Measurements from ENCODE around the gene MCC.

Gene MCC

GRCh38 chr5:113142186-113142585, 346.1 kb downstream of the MCC start:
- TF ChIP-seq ZNF70 (CRISPR knock-in tag; IDR thresholded peaks at IDR 0.05) (no peak), ZFP30 (CRISPR knock-in tag; IDR thresholded peaks at IDR 0.05) (no peak), ZFP3 (CRISPR knock-in tag; IDR thresholded peaks at IDR 0.05) (no peak), BACH2 (CRISPR knock-in tag; IDR thresholded peaks at IDR 0.05; ENCODE audit: borderline replicate concordance) (no peak), ISL1 (CRISPR knock-in tag; IDR thresholded peaks at IDR 0.05) (no peak), ZNF565 (CRISPR knock-in tag; conservative IDR thresholded peaks at IDR 0.05; ENCODE audit: low read depth) (no peak), TCF4 (CRISPR knock-in tag; IDR thresholded peaks at IDR 0.05; ENCODE audit: borderline replicate concordance) (no peak)
- TF ChIP-seq, protein P1, sequence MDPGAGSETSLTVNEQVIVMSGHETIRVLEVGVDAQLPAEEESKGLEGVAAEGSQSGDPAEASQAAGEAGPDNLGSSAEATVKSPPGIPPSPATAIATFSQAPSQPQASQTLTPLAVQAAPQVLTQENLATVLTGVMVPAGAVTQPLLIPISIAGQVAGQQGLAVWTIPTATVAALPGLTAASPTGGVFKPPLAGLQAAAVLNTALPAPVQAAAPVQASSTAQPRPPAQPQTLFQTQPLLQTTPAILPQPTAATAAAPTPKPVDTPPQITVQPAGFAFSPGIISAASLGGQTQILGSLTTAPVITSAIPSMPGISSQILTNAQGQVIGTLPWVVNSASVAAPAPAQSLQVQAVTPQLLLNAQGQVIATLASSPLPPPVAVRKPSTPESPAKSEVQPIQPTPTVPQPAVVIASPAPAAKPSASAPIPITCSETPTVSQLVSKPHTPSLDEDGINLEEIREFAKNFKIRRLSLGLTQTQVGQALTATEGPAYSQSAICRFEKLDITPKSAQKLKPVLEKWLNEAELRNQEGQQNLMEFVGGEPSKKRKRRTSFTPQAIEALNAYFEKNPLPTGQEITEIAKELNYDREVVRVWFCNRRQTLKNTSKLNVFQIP (CRISPR knock-in tag; IDR thresholded peaks at IDR 0.05; ENCODE audit: borderline replicate concordance, low read depth) = no peak
- TF ChIP-seq, protein P2, sequence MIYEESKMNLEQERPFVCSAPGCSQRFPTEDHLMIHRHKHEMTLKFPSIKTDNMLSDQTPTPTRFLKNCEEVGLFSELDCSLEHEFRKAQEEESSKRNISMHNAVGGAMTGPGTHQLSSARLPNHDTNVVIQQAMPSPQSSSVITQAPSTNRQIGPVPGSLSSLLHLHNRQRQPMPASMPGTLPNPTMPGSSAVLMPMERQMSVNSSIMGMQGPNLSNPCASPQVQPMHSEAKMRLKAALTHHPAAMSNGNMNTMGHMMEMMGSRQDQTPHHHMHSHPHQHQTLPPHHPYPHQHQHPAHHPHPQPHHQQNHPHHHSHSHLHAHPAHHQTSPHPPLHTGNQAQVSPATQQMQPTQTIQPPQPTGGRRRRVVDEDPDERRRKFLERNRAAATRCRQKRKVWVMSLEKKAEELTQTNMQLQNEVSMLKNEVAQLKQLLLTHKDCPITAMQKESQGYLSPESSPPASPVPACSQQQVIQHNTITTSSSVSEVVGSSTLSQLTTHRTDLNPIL (CRISPR knock-in tag; IDR thresholded peaks at IDR 0.05; ENCODE audit: low read depth) = no peak
- no peak for ATAC-seq

- no peak for ATAC-seq
- TF ChIP-seq ISL1 (CRISPR knock-in tag; IDR thresholded peaks at IDR 0.05) = 0 out of 2 replicates have a peak, but pooled peaks have one; percentile 27
- no peak for TF ChIP-seq TOX (CRISPR knock-in tag; IDR thresholded peaks at IDR 0.05; ENCODE audit: borderline replicate concordance)
Observed at GRCh38 chr5:113140837-113141671, 347.2 kb downstream of the MCC start.

DNA sequence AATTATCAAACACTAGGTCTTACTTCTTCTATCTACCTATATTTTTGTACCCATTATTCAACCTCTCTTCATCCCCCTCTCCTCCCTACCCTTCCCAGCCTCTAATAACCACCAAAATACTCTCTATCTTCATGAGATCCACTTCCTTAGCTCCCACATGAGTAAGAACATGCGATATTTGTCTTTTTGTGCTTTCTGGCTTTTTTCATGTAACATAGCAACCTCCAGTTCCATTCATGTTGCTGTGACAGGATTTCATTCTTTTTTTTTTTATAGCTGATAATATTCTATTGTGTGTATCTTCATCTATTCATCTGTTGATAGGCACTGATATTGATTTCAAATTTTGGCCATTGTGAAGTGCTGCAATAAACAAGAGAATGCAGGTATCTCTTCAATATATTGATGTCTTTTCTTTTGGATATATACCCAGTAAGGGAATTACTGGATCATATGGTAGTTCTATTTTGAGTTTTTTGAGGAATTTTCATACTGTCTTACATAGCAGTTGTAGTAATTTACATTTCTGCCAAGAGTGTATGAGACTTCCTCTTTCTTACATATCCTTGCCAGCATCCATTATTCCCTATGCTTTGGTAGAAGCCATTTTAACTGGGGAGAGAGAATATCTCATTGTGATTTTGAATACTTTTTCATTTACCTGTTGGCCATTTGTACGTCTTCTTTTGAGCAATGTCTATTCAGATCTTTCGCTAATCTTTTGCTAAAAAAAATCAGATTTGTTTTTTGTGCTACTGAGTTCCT, 354.9 kb downstream of the MCC start:
- no peak for TF ChIP-seq TCF4 (CRISPR knock-in tag; IDR thresholded peaks at IDR 0.05; ENCODE audit: borderline replicate concordance)
- no peak for TF ChIP-seq GLIS3 (CRISPR knock-in tag; IDR thresholded peaks at IDR 0.05)
- TF ChIP-seq CSDC2 (CRISPR knock-in tag; IDR thresholded peaks at IDR 0.05) = no peak
- TF ChIP-seq SNAI2 (CRISPR knock-in tag; IDR thresholded peaks at IDR 0.05) = no peak
- no peak for TF ChIP-seq ISL1 (CRISPR knock-in tag; IDR thresholded peaks at IDR 0.05)
- TF ChIP-seq, protein P1 (CRISPR knock-in tag; IDR thresholded peaks at IDR 0.05; ENCODE audit: borderline replicate concordance, low read depth) = no peak
- TF ChIP-seq ZFP3 (CRISPR knock-in tag; IDR thresholded peaks at IDR 0.05) = no peak
- no peak for TF ChIP-seq RARB (CRISPR knock-in tag; IDR thresholded peaks at IDR 0.05)
- TF ChIP-seq, protein P2 (CRISPR knock-in tag; IDR thresholded peaks at IDR 0.05; ENCODE audit: low read depth) = no peak
- TF ChIP-seq, protein P3, sequence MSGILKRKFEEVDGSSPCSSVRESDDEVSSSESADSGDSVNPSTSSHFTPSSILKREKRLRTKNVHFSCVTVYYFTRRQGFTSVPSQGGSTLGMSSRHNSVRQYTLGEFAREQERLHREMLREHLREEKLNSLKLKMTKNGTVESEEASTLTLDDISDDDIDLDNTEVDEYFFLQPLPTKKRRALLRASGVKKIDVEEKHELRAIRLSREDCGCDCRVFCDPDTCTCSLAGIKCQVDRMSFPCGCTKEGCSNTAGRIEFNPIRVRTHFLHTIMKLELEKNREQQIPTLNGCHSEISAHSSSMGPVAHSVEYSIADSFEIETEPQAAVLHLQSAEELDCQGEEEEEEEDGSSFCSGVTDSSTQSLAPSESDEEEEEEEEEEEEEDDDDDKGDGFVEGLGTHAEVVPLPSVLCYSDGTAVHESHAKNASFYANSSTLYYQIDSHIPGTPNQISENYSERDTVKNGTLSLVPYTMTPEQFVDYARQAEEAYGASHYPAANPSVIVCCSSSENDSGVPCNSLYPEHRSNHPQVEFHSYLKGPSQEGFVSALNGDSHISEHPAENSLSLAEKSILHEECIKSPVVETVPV (CRISPR knock-in tag; IDR thresholded peaks at IDR 0.05) = no peak
- TF ChIP-seq PPARA (CRISPR knock-in tag; IDR thresholded peaks at IDR 0.05; ENCODE audit: borderline replicate concordance) = no peak
- no peak for TF ChIP-seq ARNTL (CRISPR knock-in tag; IDR thresholded peaks at IDR 0.05; ENCODE audit: borderline replicate concordance, low read depth)
- TF ChIP-seq ESRRG (CRISPR knock-in tag; IDR thresholded peaks at IDR 0.05) = no peak
- ATAC-seq = no peak

DNA sequence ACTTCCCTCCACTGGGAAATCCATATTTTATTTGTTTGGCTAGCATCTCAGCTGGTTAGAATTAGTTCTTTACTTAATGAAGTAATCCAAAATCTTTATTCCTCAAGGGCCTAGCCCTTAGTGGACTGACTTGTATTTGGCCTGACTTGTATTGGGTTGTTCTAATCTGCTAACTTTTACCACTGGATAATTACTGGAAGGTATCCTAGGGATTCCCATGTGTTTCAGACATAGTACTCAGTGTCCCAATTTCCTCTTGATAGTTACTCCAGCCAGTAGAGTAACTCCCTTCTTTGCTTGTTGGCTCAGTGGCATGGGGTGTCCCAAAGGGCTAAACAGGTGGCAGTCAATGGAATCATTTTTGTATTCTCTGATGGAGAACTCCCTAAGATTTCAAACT, 355.7 kb downstream of the MCC start:
- ATAC-seq = no peak
- TF ChIP-seq TCF4 (CRISPR knock-in tag; IDR thresholded peaks at IDR 0.05; ENCODE audit: borderline replicate concordance) = no peak
- no peak for TF ChIP-seq ZC3H10 (CRISPR knock-in tag; IDR thresholded peaks at IDR 0.05)
- no peak for TF ChIP-seq TSHZ2 (CRISPR knock-in tag; IDR thresholded peaks at IDR 0.05)
- TF ChIP-seq OSR1 (CRISPR knock-in tag; IDR thresholded peaks at IDR 0.05) = no peak
- TF ChIP-seq ZNF8 (CRISPR knock-in tag; IDR thresholded peaks at IDR 0.05) = no peak
- TF ChIP-seq PPARA (CRISPR knock-in tag; IDR thresholded peaks at IDR 0.05; ENCODE audit: borderline replicate concordance) = no peak
- TF ChIP-seq, protein P1 (CRISPR knock-in tag; IDR thresholded peaks at IDR 0.05; ENCODE audit: borderline replicate concordance, low read depth) = no peak
- TF ChIP-seq ZFP3 (CRISPR knock-in tag; IDR thresholded peaks at IDR 0.05) = no peak
- TF ChIP-seq ARNTL (CRISPR knock-in tag; IDR thresholded peaks at IDR 0.05; ENCODE audit: borderline replicate concordance, low read depth) = no peak
